A673 (cell line): Measurements from ENCODE around the gene ZNF580. TPM values are rescaled to one million over a fixed set of nuclear protein-coding genes. Genes with fewer than 3 reads are reported as not detected.
A peak's percentile ranks its signal among the peaks of the same experiment; 100 is the strongest.

Experiments used
- BruUV-seq: library from RNA; stranded (reverse); fragments of 400-500 nt; replicated peaks from 2 replicates; lab custom pipeline; 2021; lab: Mats Ljungman, UMichigan
- CTCF ChIA-PET: fragments of 300-600 bp; sonication (Branson Sonifier 250); formaldehyde crosslinking; loops from one replicate; lab custom pipeline; 2022; ENCODE audit warnings: antibody characterized with exemption; lab: Charles Lee
- POLR2A ChIA-PET: fragments of 300-600 bp; sonication (Branson Sonifier 250); formaldehyde crosslinking; loops from one replicate; lab custom pipeline; 2022; ENCODE audit warnings: antibody characterized with exemption; ENCODE audit not compliant: low non-redundant PET; lab: Charles Lee
- DNase-seq: peaks from one replicate; pipeline ENCODE4 v3.0.0-alpha.2; 2015; ENCODE audit warnings: low spot score
- H3K27ac ChIP-seq: fragments of 200-600 bp; sonication (generic); 2 replicates; pipeline ENCODE4 v1.5.1; 2016; ENCODE audit warnings: mixed run types, low read depth, mild to moderate bottlenecking, mixed read lengths, antibody characterized with exemption, low read length; ENCODE audit not compliant: poor library complexity, severe bottlenecking
- H3K27me3 ChIP-seq: fragments of 200-600 bp; sonication (generic); replicated peaks from 2 replicates; pipeline ENCODE4 v1.6.1; 2017; ENCODE audit warnings: mixed run types, low read depth, mild to moderate bottlenecking, mixed read lengths, antibody characterized with exemption, low read length; ENCODE audit not compliant: insufficient read depth, poor library complexity
- H3K36me3 ChIP-seq: fragments of 200-600 bp; sonication (generic); 2 replicates; pipeline ENCODE4 v1.6.1; 2016; ENCODE audit warnings: mixed run types, mild to moderate bottlenecking, mixed read lengths, antibody characterized with exemption, low read length; ENCODE audit not compliant: insufficient read depth, poor library complexity, severe bottlenecking
- H3K4me1 ChIP-seq: fragments of 200-600 bp; sonication (generic); 2 replicates; pipeline ENCODE4 v1.6.1; 2017; ENCODE audit warnings: mixed run types, mild to moderate bottlenecking, mixed read lengths, antibody characterized with exemption, low read length; ENCODE audit not compliant: insufficient read depth, poor library complexity, severe bottlenecking
- H3K4me3 ChIP-seq: fragments of 200-600 bp; sonication (generic); 2 replicates; pipeline ENCODE4 v1.5.1; 2016; ENCODE audit warnings: low read depth, mixed run types, mild to moderate bottlenecking, mixed read lengths, low read length; ENCODE audit not compliant: poor library complexity, severe bottlenecking
- H3K9me3 ChIP-seq: fragments of 200-600 bp; sonication (generic); 2 replicates; pipeline ENCODE4 v1.6.1; 2016; ENCODE audit warnings: mixed run types, low read depth, mild to moderate bottlenecking, mixed read lengths, antibody characterized with exemption, low read length; ENCODE audit not compliant: poor library complexity, severe bottlenecking
- EZH2 ChIP-seq: fragments of 200-600 bp; sonication (generic); IDR thresholded peaks from 2 replicates; pipeline ENCODE4 v1.6.1; 2017; ENCODE audit warnings: borderline replicate concordance, low read depth, mild to moderate bottlenecking, mixed read lengths, antibody characterized with exemption, low read length; ENCODE audit not compliant: poor library complexity, severe bottlenecking
- intact Hi-C: fragments of 100-400 bp; cut with micrococcal nuclease; formaldehyde crosslinking; loops from one replicate; pipeline ENCODE4 v1.10.0; 2022; ENCODE audit not compliant: unreplicated experiment
- total RNA-seq: library from RNA; stranded (reverse); gene quantifications from 2 replicates; pipeline ENCODE4 v1.2.3, GENCODE V29; 2021
- TF ChIP-seq, protein P1 (sequence below): fragments of 300-800, 200-600 bp; sonication (generic); conservative IDR thresholded peaks from 2 replicates; pipeline ENCODE4 v1.5.1; 2017; ENCODE audit warnings: low read depth, mild to moderate bottlenecking, antibody characterized with exemption, low read length, moderate library complexity, mixed read lengths

The ZNF580 gene
- total RNA-seq, 1 experiment from 2014 or later = 49.1 TPM

- no peak for DNase-seq
- ChIA-PET CTCF (no interaction called here), POLR2A (no interaction called here)
- peak overlapping the region; percentile 6 for H3K27ac ChIP-seq
- intact Hi-C loops = no loop called here
- H3K4me1 ChIP-seq = peaks cover 5% of the 10 kb centered on the region
- H3K4me3 ChIP-seq = no peak overlapping the region
- peaks cover 6% of the 10 kb centered on the region for H3K36me3 ChIP-seq
- H3K9me3 ChIP-seq = no peaks in the 10 kb centered on the region
- TF ChIP-seq, protein P1, sequence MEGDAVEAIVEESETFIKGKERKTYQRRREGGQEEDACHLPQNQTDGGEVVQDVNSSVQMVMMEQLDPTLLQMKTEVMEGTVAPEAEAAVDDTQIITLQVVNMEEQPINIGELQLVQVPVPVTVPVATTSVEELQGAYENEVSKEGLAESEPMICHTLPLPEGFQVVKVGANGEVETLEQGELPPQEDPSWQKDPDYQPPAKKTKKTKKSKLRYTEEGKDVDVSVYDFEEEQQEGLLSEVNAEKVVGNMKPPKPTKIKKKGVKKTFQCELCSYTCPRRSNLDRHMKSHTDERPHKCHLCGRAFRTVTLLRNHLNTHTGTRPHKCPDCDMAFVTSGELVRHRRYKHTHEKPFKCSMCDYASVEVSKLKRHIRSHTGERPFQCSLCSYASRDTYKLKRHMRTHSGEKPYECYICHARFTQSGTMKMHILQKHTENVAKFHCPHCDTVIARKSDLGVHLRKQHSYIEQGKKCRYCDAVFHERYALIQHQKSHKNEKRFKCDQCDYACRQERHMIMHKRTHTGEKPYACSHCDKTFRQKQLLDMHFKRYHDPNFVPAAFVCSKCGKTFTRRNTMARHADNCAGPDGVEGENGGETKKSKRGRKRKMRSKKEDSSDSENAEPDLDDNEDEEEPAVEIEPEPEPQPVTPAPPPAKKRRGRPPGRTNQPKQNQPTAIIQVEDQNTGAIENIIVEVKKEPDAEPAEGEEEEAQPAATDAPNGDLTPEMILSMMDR = no peak
- TF ChIP-seq EZH2 = no peak
- no peaks in the 10 kb centered on the region for H3K27me3 ChIP-seq
- no TSS peak for BruUV-seq
These were observed 17.7 kb upstream of the ZNF580 start for GRCh38 chr19:55623130-55623529.

GRCh38 chr19:55623561-55623960 is 17.2 kb upstream of the ZNF580 start:
- TF ChIP-seq, protein P1 = no peak
- Histone ChIP-seq H3K4me1 (peaks cover 5% of the 10 kb centered on the region), H3K9me3 (no peaks in the 10 kb centered on the region), H3K27ac (peak overlapping the region; percentile 6), H3K27me3 (no peaks in the 10 kb centered on the region), H3K36me3 (peaks cover 6% of the 10 kb centered on the region), H3K4me3 (peak overlapping the region; percentile 67)
- TSS peak; percentile 60 for BruUV-seq
- ChIA-PET CTCF (interaction anchor here (1.5 kb wide), 1 partner anchor 17 kb away, joined by 6 read pairs; the partner anchor contains the start of gene ZNF865), POLR2A (no interaction called here)
- intact Hi-C loops = no loop called here
- DNase-seq = no peak

- H3K36me3 ChIP-seq = peaks cover 6% of the 10 kb centered on the region
- peak; percentile 96 for DNase-seq
- intact Hi-C loops = no loop called here
- no peak for TF ChIP-seq EZH2
- TF ChIP-seq, protein P1 = no peak
- ChIA-PET POLR2A (interaction anchor here (0.6 kb wide), 1 partner anchor 646 kb away, joined by 4 read pairs; no protein-coding TSS in a partner anchor), CTCF (interaction anchor here (0.6 to 1.5 kb wide), 9 partner anchors 9 to 956 kb away, joined by 3 to 13 read pairs (median 6); partner anchors contain the start of gene ZNF865)
- no peaks in the 10 kb centered on the region for H3K27me3 ChIP-seq
- H3K27ac ChIP-seq = peak within 1 kb of the TSS; percentile 97
- no peaks in the 10 kb centered on the region for H3K9me3 ChIP-seq
- H3K4me3 ChIP-seq = peak within 1 kb of the TSS; percentile 67
- no TSS peak for BruUV-seq
- peaks cover 5% of the 10 kb centered on the region for H3K4me1 ChIP-seq
These were observed 16.4 kb upstream of the ZNF580 start, which contains the start of gene ZNF784 for GRCh38 chr19:55624109-55625003. TSS of gene ZNF784 (minus strand) at chr19:55624566. CDS start at chr19:55624561, 5 bp downstream.
